22Rv1 (cell line): ENCODE measurements around the gene CDH24.

ENCODE experiments used
- CTCF ChIP-seq: fragments of 450-650 bp; IDR thresholded peaks from 2 replicates; pipeline ENCODE4 v1.5.1; 2017; ENCODE audit warnings: mild to moderate bottlenecking
- ZFX ChIP-seq: fragments of 450-650 bp; IDR thresholded peaks from 2 replicates; pipeline ENCODE4 v1.6.1; 2017; ENCODE audit warnings: antibody characterized with exemption, borderline replicate concordance

GRCh38 chr14:23104591-23105347 is 47.4 kb upstream of the CDH24 start, which contains the start of gene CIROP:
- TF ChIP-seq CTCF (no peak), ZFX (no peak)
